Lower leg skin (tissue), 3 donors: ENCODE measurements around the gene SRGAP1.

Experiments
- CTCF ChIP-seq, 3 donors: fragments of 450-650 bp; IDR thresholded peaks; one replicate each; pipeline ENCODE4 v1.5.1; 2016; ENCODE audit warnings: antibody characterized with exemption in 3 of 3, mild to moderate bottlenecking in 3 of 3, moderate library complexity in 2 of 3
- POLR2A ChIP-seq, 2 donors: fragments of 450-650 bp; IDR thresholded peaks; one replicate each; pipeline ENCODE4 v1.6.1; 2016 to 2017; ENCODE audit warnings: antibody characterized with exemption in 2 of 2, mild to moderate bottlenecking in 1 of 2, moderate library complexity in 1 of 2

- TF ChIP-seq CTCF (IDR thresholded peaks at IDR 0.05) (no peak), POLR2A (IDR thresholded peaks at IDR 0.05) (no peak)
These were observed 83.0 kb downstream of the SRGAP1 start for GRCh38 chr12:63927511-63927910.
